ENCODE measurements around the gene WNT8B. TPM values are rescaled to one million over a fixed set of nuclear protein-coding genes. Genes with fewer than 3 reads are reported as not detected.
A peak's percentile ranks its signal among the peaks of the same experiment; 100 is the strongest.

Gene WNT8B
- total RNA-seq, 2 donors from 2014 or later, result 0.40 to 1.8 TPM

GRCh38 chr10:100482834-100483185, 20.0 kb downstream of the WNT8B start:
- Histone ChIP-seq H3K36me3 (no peaks in the 10 kb centered on the region), H3K27me3 (replicated peaks; ENCODE audit: insufficient read depth) (no peaks in the 10 kb centered on the region), H3K4me3 (peak overlapping the region; percentile 38 to 41), H3K9me3 (no peaks in the 10 kb centered on the region), H3K4me1 (replicated peaks) (peaks cover 3% of the 10 kb centered on the region), H3K27ac (no peak overlapping the region)
- WGBS, result 21% methylated on average over 5 of the region's 5 CpGs
- no peak for DNase-seq (ENCODE audit: low spot score)
- TF ChIP-seq POLR2A (IDR thresholded peaks at IDR 0.05) (no peak), POLR2AphosphoS5 (IDR thresholded peaks at IDR 0.05) (no peak)
- TF ChIP-seq, protein P1, sequence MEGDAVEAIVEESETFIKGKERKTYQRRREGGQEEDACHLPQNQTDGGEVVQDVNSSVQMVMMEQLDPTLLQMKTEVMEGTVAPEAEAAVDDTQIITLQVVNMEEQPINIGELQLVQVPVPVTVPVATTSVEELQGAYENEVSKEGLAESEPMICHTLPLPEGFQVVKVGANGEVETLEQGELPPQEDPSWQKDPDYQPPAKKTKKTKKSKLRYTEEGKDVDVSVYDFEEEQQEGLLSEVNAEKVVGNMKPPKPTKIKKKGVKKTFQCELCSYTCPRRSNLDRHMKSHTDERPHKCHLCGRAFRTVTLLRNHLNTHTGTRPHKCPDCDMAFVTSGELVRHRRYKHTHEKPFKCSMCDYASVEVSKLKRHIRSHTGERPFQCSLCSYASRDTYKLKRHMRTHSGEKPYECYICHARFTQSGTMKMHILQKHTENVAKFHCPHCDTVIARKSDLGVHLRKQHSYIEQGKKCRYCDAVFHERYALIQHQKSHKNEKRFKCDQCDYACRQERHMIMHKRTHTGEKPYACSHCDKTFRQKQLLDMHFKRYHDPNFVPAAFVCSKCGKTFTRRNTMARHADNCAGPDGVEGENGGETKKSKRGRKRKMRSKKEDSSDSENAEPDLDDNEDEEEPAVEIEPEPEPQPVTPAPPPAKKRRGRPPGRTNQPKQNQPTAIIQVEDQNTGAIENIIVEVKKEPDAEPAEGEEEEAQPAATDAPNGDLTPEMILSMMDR (IDR thresholded peaks at IDR 0.05), result no peak
- intact Hi-C loops (cut with DNase I), result no loop called here

- Histone ChIP-seq H3K27ac (no peak overlapping the region), H3K36me3 (no peaks in the 10 kb centered on the region), H3K9me3 (no peaks in the 10 kb centered on the region), H3K27me3 (replicated peaks; ENCODE audit: insufficient read depth) (no peaks in the 10 kb centered on the region), H3K4me1 (replicated peaks) (peaks cover 3% of the 10 kb centered on the region), H3K4me3 (no peak overlapping the region)
- TF ChIP-seq POLR2AphosphoS5 (IDR thresholded peaks at IDR 0.05) (no peak), POLR2A (IDR thresholded peaks at IDR 0.05) (no peak)
- TF ChIP-seq, protein P1 (IDR thresholded peaks at IDR 0.05), result no peak
- WGBS, result 84% methylated on average over 5 of the region's 5 CpGs
- intact Hi-C loops (cut with DNase I), result no loop called here
- DNase-seq (ENCODE audit: low spot score), result no peak
Observed at GRCh38 chr10:100483876-100484666, 21.3 kb downstream of the WNT8B start.

DNA sequence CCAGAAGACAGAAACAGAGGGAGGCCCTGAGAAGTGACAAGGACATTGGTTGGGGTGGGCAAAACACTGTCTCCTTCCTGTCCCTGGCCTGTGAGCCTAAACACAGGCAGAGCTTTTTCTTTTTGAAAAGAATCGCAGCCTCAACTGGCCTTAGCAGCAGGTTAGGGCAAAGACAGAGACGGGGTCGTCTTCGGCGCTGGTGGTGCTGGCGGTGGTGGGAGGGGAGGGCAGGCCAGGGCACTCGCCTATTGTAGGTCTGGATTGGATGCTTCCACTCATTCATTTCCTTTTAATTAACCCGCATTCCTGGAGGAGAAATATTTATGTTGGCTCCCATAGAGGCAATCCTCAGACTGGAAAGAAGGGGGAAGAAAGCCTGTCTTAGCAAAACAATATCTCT, 22.6 kb downstream of the WNT8B start:
- H3K4me3 ChIP-seq, result no peak overlapping the region
- H3K27ac ChIP-seq, result no peak overlapping the region
- no peak for DNase-seq (ENCODE audit: low spot score)
- TF ChIP-seq, protein P1 (IDR thresholded peaks at IDR 0.05), result no peak
- TF ChIP-seq POLR2A (IDR thresholded peaks at IDR 0.05) (no peak), POLR2AphosphoS5 (IDR thresholded peaks at IDR 0.05) (no peak)
- 74% methylated on average over 8 of the region's 8 CpGs for WGBS
- H3K27me3 ChIP-seq (replicated peaks; ENCODE audit: insufficient read depth), result no peaks in the 10 kb centered on the region
- H3K36me3 ChIP-seq, result no peaks in the 10 kb centered on the region
- intact Hi-C loops (cut with DNase I), result no loop called here
- H3K4me1 ChIP-seq (replicated peaks), result peaks cover 3% of the 10 kb centered on the region
- H3K9me3 ChIP-seq, result no peaks in the 10 kb centered on the region

DNA sequence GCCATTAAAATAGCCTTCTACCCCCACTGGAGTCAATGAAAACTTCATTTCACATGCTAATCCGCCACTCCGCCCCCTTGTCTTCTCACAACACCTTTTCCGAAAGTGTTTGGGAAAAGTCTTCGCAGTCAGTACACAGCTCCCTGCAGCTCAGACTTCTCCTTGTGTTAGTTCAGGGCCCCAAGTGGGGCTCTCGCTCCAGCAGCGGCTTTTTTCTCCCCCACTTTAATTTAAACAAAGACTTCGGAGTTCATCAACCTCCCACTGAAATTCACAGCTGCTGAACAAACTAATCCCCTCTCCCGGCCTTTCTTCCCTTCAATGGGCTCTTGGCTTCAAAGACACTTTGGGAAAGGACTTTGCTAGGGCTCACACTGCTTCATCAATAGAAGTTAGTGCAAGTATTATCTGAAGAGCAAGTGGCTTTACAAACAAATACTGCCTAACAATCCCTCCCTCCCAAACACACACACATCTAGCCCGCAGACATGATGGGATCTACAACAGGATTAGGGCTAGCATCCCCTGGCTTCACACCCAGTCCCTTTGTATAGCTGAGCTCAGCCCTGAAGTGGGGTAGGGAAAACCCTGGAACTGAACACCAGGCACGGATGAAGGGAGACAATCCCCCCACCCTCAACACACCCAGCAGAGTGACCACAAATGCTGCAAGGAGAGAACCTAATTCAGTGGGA, 23.1 kb downstream of the WNT8B start:
- no peak overlapping the region for H3K27ac ChIP-seq
- intact Hi-C loops (cut with DNase I), result no loop called here
- H3K27me3 ChIP-seq (replicated peaks; ENCODE audit: insufficient read depth), result no peaks in the 10 kb centered on the region
- H3K4me1 ChIP-seq (replicated peaks), result peaks cover 3% of the 10 kb centered on the region
- TF ChIP-seq POLR2A (IDR thresholded peaks at IDR 0.05) (no peak), POLR2AphosphoS5 (IDR thresholded peaks at IDR 0.05) (no peak)
- TF ChIP-seq, protein P1 (IDR thresholded peaks at IDR 0.05), result no peak
- 83% methylated on average over 10 of the region's 10 CpGs for WGBS
- no peak for DNase-seq (ENCODE audit: low spot score)
- H3K9me3 ChIP-seq, result no peaks in the 10 kb centered on the region
- no peaks in the 10 kb centered on the region for H3K36me3 ChIP-seq
- H3K4me3 ChIP-seq, result no peak overlapping the region

Measured in prostate gland (tissue), 2 donors.